Measurements from ENCODE around the gene CSF1R. TPM values are rescaled to one million over a fixed set of nuclear protein-coding genes. Genes with fewer than 3 reads are reported as not detected.
A peak's percentile ranks its signal among the peaks of the same experiment; 100 is the strongest.

The CSF1R gene
- total RNA-seq, 4 donors from 2014 or later = 7.5 to 17.0 (median 9.8) TPM

- DNase-seq = no peak
- no peaks in the 10 kb centered on the region for H3K27me3 ChIP-seq
- H3K4me3 ChIP-seq = no peak overlapping the region
- TF ChIP-seq CTCF (IDR thresholded peaks at IDR 0.05 in 4 of 5, conservative IDR thresholded peaks at IDR 0.05 in 1 of 5) (no peak), POLR2A (IDR thresholded peaks at IDR 0.05) (no peak)
- no peak for ATAC-seq
- no peaks in the 10 kb centered on the region for H3K9me3 ChIP-seq
- H3K4me1 ChIP-seq = no peaks in the 10 kb centered on the region
- in situ Hi-C loops (cut with MboI; ENCODE audit: low sequenced_read_pairs in 4 of 4) = no loop called here
- intact Hi-C loops (cut with DNase I; ENCODE audit: low total_unique reads) = no loop called here
- H3K27ac ChIP-seq = no peak overlapping the region
- H3K36me3 ChIP-seq = no peaks in the 10 kb centered on the region
Observed at GRCh38 chr5:150116667-150117400, 30.5 kb upstream of the CSF1R start.

GRCh38 chr5:150114773-150115408, 28.5 kb upstream of the CSF1R start:
- TF ChIP-seq POLR2A (IDR thresholded peaks at IDR 0.05) = no peak
- TF ChIP-seq CTCF (IDR thresholded peaks at IDR 0.05 in 4 of 5, conservative IDR thresholded peaks at IDR 0.05 in 1 of 5) = no peak
- in situ Hi-C loops (cut with MboI; ENCODE audit: low sequenced_read_pairs in 4 of 4) = no loop called here
- ATAC-seq = no peak
- Histone ChIP-seq H3K27ac (no peak overlapping the region), H3K27me3 (no peaks in the 10 kb centered on the region), H3K4me1 (no peaks in the 10 kb centered on the region), H3K4me3 (no peak overlapping the region), H3K9me3 (no peaks in the 10 kb centered on the region), H3K36me3 (no peaks in the 10 kb centered on the region)
- DNase-seq = no peak
- intact Hi-C loops (cut with DNase I; ENCODE audit: low total_unique reads) = no loop called here

- H3K4me3 ChIP-seq = no peak overlapping the region
- intact Hi-C loops (cut with DNase I; ENCODE audit: low total_unique reads) = no loop called here
- no peak for TF ChIP-seq CTCF (IDR thresholded peaks at IDR 0.05 in 4 of 5, conservative IDR thresholded peaks at IDR 0.05 in 1 of 5)
- TF ChIP-seq POLR2A (IDR thresholded peaks at IDR 0.05) = no peak
- H3K27me3 ChIP-seq = no peaks in the 10 kb centered on the region
- in situ Hi-C loops (cut with MboI; ENCODE audit: low sequenced_read_pairs in 4 of 4) = no loop called here
- H3K36me3 ChIP-seq = no peaks in the 10 kb centered on the region
- H3K9me3 ChIP-seq = no peaks in the 10 kb centered on the region
- H3K27ac ChIP-seq = no peak overlapping the region
- DNase-seq (no peak), ATAC-seq (no peak)
- H3K4me1 ChIP-seq = no peaks in the 10 kb centered on the region
Observed at GRCh38 chr5:150114102-150114641, 27.8 kb upstream of the CSF1R start.

DNA sequence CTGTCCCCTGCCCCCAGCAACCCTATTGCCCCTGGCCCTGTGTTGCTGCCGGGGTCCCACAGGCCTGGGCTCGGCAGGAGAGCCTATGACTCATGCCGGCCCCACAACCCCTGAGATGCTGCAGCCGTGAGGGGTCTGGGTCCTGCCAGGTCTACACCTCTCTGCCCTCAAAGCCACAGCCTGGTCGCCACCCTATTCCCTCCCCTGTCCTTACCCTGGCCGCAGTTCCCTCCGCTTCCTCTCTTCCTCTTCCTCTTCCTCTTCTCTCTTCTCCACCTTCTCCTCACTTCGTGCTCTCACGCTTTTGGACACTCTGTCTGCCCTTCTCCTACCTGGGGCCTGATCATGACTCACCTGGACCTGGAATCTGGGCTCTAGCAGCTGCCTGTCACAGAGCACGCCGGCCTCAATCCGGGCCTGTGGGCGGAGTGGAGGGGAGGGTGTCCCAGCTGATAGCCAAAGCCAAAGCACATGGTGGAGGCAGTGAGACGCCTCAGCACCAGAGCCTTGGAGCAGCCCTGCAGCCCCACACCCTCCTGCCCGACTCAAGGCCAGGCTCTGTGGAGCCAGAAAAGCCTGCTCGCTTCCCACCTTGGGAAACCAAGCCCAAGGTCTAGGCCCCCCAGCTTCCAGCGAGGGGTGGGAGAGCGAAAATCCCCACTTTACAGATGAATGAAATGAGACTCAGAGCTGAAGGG, 26.8 kb upstream of the CSF1R start:
- Histone ChIP-seq H3K4me1 (no peaks in the 10 kb centered on the region), H3K9me3 (no peaks in the 10 kb centered on the region), H3K27ac (peak overlapping the region in 2 of 4 donors; percentile 14 to 55), H3K36me3 (no peaks in the 10 kb centered on the region), H3K27me3 (no peaks in the 10 kb centered on the region), H3K4me3 (no peak overlapping the region)
- TF ChIP-seq CTCF (IDR thresholded peaks at IDR 0.05 in 4 of 5, conservative IDR thresholded peaks at IDR 0.05 in 1 of 5) = no peak
- TF ChIP-seq POLR2A (IDR thresholded peaks at IDR 0.05) = no peak
- ATAC-seq (peak in 1 of 2 donors; percentile 17), DNase-seq (no peak)
- intact Hi-C loops (cut with DNase I; ENCODE audit: low total_unique reads) (no loop called here), in situ Hi-C loops (cut with MboI; ENCODE audit: low sequenced_read_pairs in 4 of 4) (no loop called here)
